Measurements from ENCODE around the gene CARHSP1.

- TF ChIP-seq, protein P1, sequence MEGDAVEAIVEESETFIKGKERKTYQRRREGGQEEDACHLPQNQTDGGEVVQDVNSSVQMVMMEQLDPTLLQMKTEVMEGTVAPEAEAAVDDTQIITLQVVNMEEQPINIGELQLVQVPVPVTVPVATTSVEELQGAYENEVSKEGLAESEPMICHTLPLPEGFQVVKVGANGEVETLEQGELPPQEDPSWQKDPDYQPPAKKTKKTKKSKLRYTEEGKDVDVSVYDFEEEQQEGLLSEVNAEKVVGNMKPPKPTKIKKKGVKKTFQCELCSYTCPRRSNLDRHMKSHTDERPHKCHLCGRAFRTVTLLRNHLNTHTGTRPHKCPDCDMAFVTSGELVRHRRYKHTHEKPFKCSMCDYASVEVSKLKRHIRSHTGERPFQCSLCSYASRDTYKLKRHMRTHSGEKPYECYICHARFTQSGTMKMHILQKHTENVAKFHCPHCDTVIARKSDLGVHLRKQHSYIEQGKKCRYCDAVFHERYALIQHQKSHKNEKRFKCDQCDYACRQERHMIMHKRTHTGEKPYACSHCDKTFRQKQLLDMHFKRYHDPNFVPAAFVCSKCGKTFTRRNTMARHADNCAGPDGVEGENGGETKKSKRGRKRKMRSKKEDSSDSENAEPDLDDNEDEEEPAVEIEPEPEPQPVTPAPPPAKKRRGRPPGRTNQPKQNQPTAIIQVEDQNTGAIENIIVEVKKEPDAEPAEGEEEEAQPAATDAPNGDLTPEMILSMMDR (IDR thresholded peaks at IDR 0.05) = no peak
- no peak for TF ChIP-seq POLR2A (IDR thresholded peaks at IDR 0.05)
These were observed 17.1 kb upstream of the CARHSP1 start for GRCh38 chr16:8885674-8886592.
